Neuronal stem cell (in vitro differentiated cells): ENCODE measurements around the gene SIN3A.

Source experiments
- DNase-seq: peaks from one replicate; pipeline ENCODE4 v3.0.0-alpha.2; 2013; ENCODE audit warnings: low spot score
- H2AFZ ChIP-seq: one replicate; pipeline ENCODE4 v1.6.1; 2013; ENCODE audit warnings: mild to moderate bottlenecking, low read length, inconsistent platforms
- H2AK5ac ChIP-seq: 2 replicates; pipeline ENCODE4 v1.6.1; 2013; ENCODE audit warnings: low read depth, mild to moderate bottlenecking, inconsistent platforms, low read length, moderate library complexity, mixed read lengths
- H2BK120ac ChIP-seq: 2 replicates; pipeline ENCODE4 v1.6.1; 2013; ENCODE audit warnings: low read depth, mild to moderate bottlenecking, inconsistent platforms, low read length, moderate library complexity, mixed read lengths
- H2BK12ac ChIP-seq: one replicate; pipeline ENCODE4 v1.6.1; 2013; ENCODE audit warnings: low read length, inconsistent platforms
- H2BK15ac ChIP-seq: 2 replicates; pipeline ENCODE4 v1.6.1; 2013; ENCODE audit warnings: mild to moderate bottlenecking, low read length, inconsistent platforms, mixed read lengths
- H2BK5ac ChIP-seq: one replicate; pipeline ENCODE4 v1.6.1; 2013; ENCODE audit warnings: inconsistent platforms, mild to moderate bottlenecking, low read length, moderate library complexity
- H3K14ac ChIP-seq: one replicate; pipeline ENCODE4 v1.6.1; 2013; ENCODE audit warnings: low read length, inconsistent platforms
- H3K18ac ChIP-seq: 2 replicates; pipeline ENCODE4 v1.6.1; 2013; ENCODE audit warnings: low read length, inconsistent platforms
- H3K23ac ChIP-seq: 2 replicates; pipeline ENCODE4 v1.6.1; 2013; ENCODE audit warnings: low read depth, mild to moderate bottlenecking, mixed read lengths, low read length, inconsistent platforms; ENCODE audit not compliant: poor library complexity
- H3K27ac ChIP-seq: replicated peaks from 3 replicates; pipeline ENCODE4 v1.5.1; 2013; ENCODE audit warnings: low read length, inconsistent platforms
- H3K27me3 ChIP-seq, 3 experiments: 2 replicates each; pipeline ENCODE4 v1.6.1; 2013; ENCODE audit warnings: low read length in 3 of 3, mild to moderate bottlenecking in 2 of 3, inconsistent platforms in 1 of 3, low read depth in 1 of 3, mixed read lengths in 1 of 3, moderate library complexity in 1 of 3; ENCODE audit not compliant: control insufficient read depth in 3 of 3, insufficient read depth in 3 of 3
- H3K36me3 ChIP-seq, 2 donors: replicated peaks in 1 of 2; 2 replicates each; pipeline ENCODE4 v1.6.1; 2013; ENCODE audit warnings: low read length in 2 of 2; ENCODE audit not compliant: control insufficient read depth in 2 of 2, insufficient read depth in 2 of 2
- H3K4ac ChIP-seq: 2 replicates; pipeline ENCODE4 v1.6.1; 2013; ENCODE audit warnings: inconsistent platforms, mild to moderate bottlenecking, low read length, moderate library complexity
- H3K4me1 ChIP-seq, 2 donors: 1 replicate in 1 of 2; 2 replicates in 1 of 2; pipeline ENCODE4 v1.6.1; 2013; ENCODE audit warnings: low read length in 2 of 2, low read depth in 1 of 2; ENCODE audit not compliant: control insufficient read depth in 2 of 2, insufficient read depth in 1 of 2
- H3K4me2 ChIP-seq: one replicate; pipeline ENCODE4 v1.6.1; 2013; ENCODE audit warnings: mild to moderate bottlenecking, low read length, inconsistent platforms; ENCODE audit not compliant: insufficient read depth, poor library complexity, severe bottlenecking
- H3K4me3 ChIP-seq, 2 donors: 2 replicates each; pipeline ENCODE4 v1.5.1; 2013; ENCODE audit warnings: low read length in 2 of 2, mild to moderate bottlenecking in 2 of 2, inconsistent platforms in 1 of 2, moderate library complexity in 1 of 2
- H3K79me1 ChIP-seq: one replicate; pipeline ENCODE4 v1.6.1; 2013; ENCODE audit warnings: low read depth, mild to moderate bottlenecking, inconsistent platforms, low read length, moderate library complexity
- H3K9ac ChIP-seq: one replicate; pipeline ENCODE4 v1.6.1; 2013; ENCODE audit warnings: mild to moderate bottlenecking, low read depth, low read length, inconsistent platforms; ENCODE audit not compliant: poor library complexity
- H3K9me3 ChIP-seq, 2 donors: replicated peaks in 1 of 2; 2 replicates each; pipeline versions ENCODE3 to v1.6.1; 2013; ENCODE audit warnings: low read length in 2 of 2, mild to moderate bottlenecking in 2 of 2, inconsistent platforms in 1 of 2, low read depth in 1 of 2, mixed read lengths in 1 of 2, moderate library complexity in 1 of 2; ENCODE audit not compliant: control insufficient read depth in 2 of 2, insufficient read depth in 1 of 2
- H4K8ac ChIP-seq: one replicate; pipeline ENCODE4 v1.6.1; 2013; ENCODE audit warnings: low read depth, mild to moderate bottlenecking, inconsistent platforms, low read length, moderate library complexity
- H4K91ac ChIP-seq: one replicate; pipeline ENCODE4 v1.6.1; 2013; ENCODE audit warnings: low read length, low read depth, mild to moderate bottlenecking, inconsistent platforms; ENCODE audit not compliant: poor library complexity
- WGBS, 2 donors: extraction: QIAGEN DNeasy Blood & Tissue Kit; methylation state at CpG; one replicate each; pipeline ENCODE4 v1.1.7; 2013; ENCODE audit warnings: missing lambda C conversion rate in 2 of 2, mixed read lengths in 1 of 2; ENCODE audit not compliant: insufficient read length in 2 of 2, insufficient replicate concordance in 1 of 2; ENCODE audit errors: extremely low coverage in 2 of 2; 5-methylcytosine and 5-hydroxymethylcytosine counted together

Gene SIN3A

DNA sequence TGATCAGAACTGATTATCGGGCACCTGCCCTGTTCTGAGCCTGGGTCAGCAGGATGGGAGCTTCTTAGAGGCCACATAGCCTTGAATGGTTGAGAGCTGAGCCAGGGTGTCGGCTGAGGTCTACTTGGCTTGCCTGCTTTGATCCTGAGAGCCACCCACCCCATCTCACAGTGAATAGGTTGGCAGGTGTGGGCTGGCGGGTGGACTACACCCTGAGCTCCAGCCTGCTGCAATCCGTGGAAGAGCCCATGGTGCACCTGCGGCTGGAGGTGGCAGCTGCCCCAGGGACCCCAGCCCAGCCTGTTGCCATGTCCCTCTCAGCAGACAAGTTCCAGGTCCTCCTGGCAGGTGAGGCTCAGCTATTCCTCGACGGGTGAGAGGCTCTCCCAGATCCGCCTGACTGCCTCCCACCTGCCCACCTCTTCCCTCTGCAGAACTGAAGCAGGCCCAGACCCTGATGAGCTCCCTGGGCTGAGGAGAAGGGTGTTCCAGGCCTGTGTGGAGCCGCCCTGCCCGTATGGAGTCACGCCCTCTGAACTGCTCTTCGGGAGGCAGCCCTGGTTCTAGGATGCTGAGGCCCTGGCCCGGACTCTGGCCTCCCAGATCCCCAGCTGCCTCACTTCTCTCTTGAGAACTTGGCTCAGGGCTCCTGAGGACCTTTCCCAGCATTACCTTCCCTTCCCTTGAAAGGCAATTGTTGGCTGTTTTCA, 111.8 kb downstream of the SIN3A start:
- Histone ChIP-seq H3K9ac (no peak overlapping the region), H3K4me3 (no peak overlapping the region), H2AFZ (no peak overlapping the region), H3K18ac (no peak overlapping the region), H2AK5ac (no peak overlapping the region), H3K23ac (no peak overlapping the region), H3K36me3 (peaks cover 0 to 30% of the 10 kb centered on the region in 2 donors), H4K91ac (no peak overlapping the region), H3K4ac (no peak overlapping the region), H3K27me3 (no peaks in the 10 kb centered on the region), H3K4me1 (peaks cover 4 to 5% of the 10 kb centered on the region in 2 donors), H3K14ac (no peak overlapping the region), H2BK120ac (no peak overlapping the region), H2BK12ac (no peak overlapping the region), H4K8ac (no peak overlapping the region), H3K9me3 (no peaks in the 10 kb centered on the region), H3K27ac (no peak overlapping the region), H3K4me2 (no peak overlapping the region), H2BK5ac (no peak overlapping the region), H3K79me1 (peaks cover 6% of the 10 kb centered on the region), H2BK15ac (no peak overlapping the region)
- no CpG with 5 or more reads among the region's 13 CpGs for WGBS, 2 donors
- no peak for DNase-seq

DNA sequence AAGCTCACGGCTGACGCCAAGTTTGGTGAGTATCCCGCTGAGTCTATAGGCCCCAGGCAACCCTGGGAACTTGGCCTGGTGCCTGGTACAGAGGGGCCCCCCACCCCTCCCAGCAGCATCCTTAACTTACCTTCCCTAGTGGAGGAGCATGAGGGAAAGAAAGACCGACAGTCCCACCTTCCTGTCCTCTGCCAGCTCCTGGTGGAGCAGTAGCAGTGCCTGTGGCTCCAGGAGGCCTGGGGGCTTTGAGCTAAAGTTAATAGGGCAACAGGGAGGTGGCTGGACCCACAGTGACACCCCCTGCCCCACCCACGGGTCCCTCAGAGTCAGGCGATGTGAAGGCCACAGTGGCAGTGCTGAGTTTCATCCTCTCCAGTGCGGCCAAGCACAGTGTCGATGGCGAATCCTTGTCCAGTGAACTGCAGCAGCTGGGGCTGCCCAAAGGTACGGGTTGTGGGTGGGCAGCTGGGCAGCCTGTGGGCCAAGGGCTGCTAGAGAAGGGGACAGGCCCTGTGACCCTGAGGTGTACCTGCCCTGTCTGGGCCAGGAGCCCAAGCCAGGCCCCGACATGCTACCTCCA, 112.7 kb downstream of the SIN3A start:
- no peak overlapping the region for H3K27ac ChIP-seq
- no peak overlapping the region for H3K18ac ChIP-seq
- no peak overlapping the region for H3K14ac ChIP-seq
- H4K91ac ChIP-seq: no peak overlapping the region
- H3K23ac ChIP-seq: no peak overlapping the region
- no peak overlapping the region for H2AK5ac ChIP-seq
- no peak overlapping the region for H3K4me3 ChIP-seq
- H2BK15ac ChIP-seq: no peak overlapping the region
- WGBS, 2 donors: no CpG with 5 or more reads among the region's 11 CpGs
- H3K27me3 ChIP-seq: no peaks in the 10 kb centered on the region
- no peak overlapping the region for H2AFZ ChIP-seq
- H4K8ac ChIP-seq: no peak overlapping the region
- H3K36me3 ChIP-seq: peaks cover 0 to 30% of the 10 kb centered on the region in 2 donors
- no peak for DNase-seq
- H3K79me1 ChIP-seq: peaks cover 6% of the 10 kb centered on the region
- H3K4me1 ChIP-seq: peaks cover 4 to 5% of the 10 kb centered on the region in 2 donors
- H2BK12ac ChIP-seq: no peak overlapping the region
- no peak overlapping the region for H3K9ac ChIP-seq
- H3K4ac ChIP-seq: no peak overlapping the region
- no peak overlapping the region for H3K4me2 ChIP-seq
- H2BK120ac ChIP-seq: no peak overlapping the region
- H2BK5ac ChIP-seq: no peak overlapping the region
- no peaks in the 10 kb centered on the region for H3K9me3 ChIP-seq

DNA sequence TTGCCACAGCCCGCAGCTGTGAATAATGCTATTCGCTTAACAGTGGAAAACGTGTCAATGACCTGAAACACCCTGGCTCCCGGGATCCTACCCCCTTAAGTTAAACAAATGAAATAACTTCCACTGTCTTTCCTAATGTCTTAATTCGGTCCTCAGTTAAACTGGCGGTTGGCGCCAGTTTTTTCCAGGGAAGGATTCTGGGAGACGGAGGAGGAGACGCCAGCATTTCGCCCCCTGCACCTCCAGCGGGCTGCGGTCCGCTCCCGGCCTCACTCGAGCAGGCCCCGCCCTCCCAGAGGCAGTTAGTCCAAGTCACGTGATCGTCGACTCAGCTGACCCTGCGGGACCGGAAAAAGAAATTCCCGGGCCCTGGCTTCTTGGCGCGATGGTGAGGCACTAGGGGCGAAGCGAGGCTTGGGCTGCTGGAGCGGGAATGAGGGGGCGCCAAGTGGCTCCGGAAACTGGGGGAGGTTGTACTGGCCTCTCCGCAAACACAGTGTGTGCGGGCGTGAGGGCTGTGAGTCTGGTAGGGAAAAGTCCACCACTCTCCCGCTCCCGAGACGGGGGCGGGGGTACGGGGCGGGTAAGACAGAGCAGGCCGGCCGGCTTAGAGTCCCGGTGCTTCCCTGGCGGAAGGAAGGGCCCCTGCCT, 115.7 kb downstream of the SIN3A start, which contains the start of gene COMMD4:
Gene COMMD4, plus strand, starts transcription at position 359 of the 651 bp plus-strand sequence. Its CDS starts 27 bp downstream, at position 386.
- Histone ChIP-seq H2BK15ac (no peak within 1 kb of the TSS), H2BK120ac (no peak within 1 kb of the TSS), H3K4ac (no peak within 1 kb of the TSS), H3K27ac (no peak within 1 kb of the TSS), H2BK12ac (no peak within 1 kb of the TSS), H2AFZ (peak within 1 kb of the TSS; percentile 91), H3K36me3 (peaks cover 0 to 23% of the 10 kb centered on the region in 2 donors), H2AK5ac (peak within 1 kb of the TSS; percentile 66), H3K9me3 (no peaks in the 10 kb centered on the region), H3K79me1 (peaks cover 6% of the 10 kb centered on the region), H3K23ac (peak within 1 kb of the TSS; percentile 67), H3K4me3 (peak within 1 kb of the TSS; percentile 68 to 95), H4K91ac (no peak within 1 kb of the TSS), H3K9ac (peak within 1 kb of the TSS; percentile 72), H3K14ac (no peak within 1 kb of the TSS), H3K18ac (peak within 1 kb of the TSS; percentile 95), H3K4me2 (peak within 1 kb of the TSS; percentile 84), H4K8ac (no peak within 1 kb of the TSS), H2BK5ac (no peak within 1 kb of the TSS), H3K4me1 (peaks cover 4 to 5% of the 10 kb centered on the region in 2 donors), H3K27me3 (peaks cover 0 to 9% (median 0%) of the 10 kb centered on the region in 3 experiments)
- WGBS, 2 donors: no CpG with 5 or more reads among the region's 42 CpGs
- DNase-seq: peak; percentile 94

DNA sequence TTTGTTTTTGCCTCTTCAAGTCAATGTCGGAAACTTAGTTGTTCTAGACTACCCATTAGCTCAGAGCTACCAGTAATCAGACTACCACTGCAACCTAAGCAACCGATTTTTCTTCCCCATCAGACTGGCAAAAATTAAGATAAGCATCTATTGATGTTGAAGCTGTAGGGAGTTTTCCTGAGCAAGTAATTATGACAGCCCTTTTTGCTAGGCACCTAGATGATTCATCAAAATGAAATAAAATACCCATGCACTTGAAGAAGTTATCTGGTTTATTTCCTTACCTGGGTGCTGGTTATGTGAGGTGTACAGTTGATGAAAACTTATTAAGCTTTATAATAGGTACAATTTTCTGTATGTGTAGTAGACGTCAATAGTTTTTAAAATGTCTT, 116.2 kb downstream of the SIN3A start:
- H3K18ac ChIP-seq: no peak overlapping the region
- no CpG with 5 or more reads among the region's 3 CpGs for WGBS, 2 donors
- H2BK5ac ChIP-seq: no peak overlapping the region
- H3K4ac ChIP-seq: no peak overlapping the region
- H3K36me3 ChIP-seq: peaks cover 0 to 20% of the 10 kb centered on the region in 2 donors
- peak overlapping the region in 1 of 2 donors; percentile 68 for H3K4me3 ChIP-seq
- H3K27ac ChIP-seq: no peak overlapping the region
- H3K23ac ChIP-seq: no peak overlapping the region
- H3K79me1 ChIP-seq: peaks cover 6% of the 10 kb centered on the region
- H3K14ac ChIP-seq: no peak overlapping the region
- no peak for DNase-seq
- no peak overlapping the region for H4K8ac ChIP-seq
- H2AFZ ChIP-seq: peak overlapping the region; percentile 91
- H3K4me2 ChIP-seq: peak overlapping the region; percentile 21
- H4K91ac ChIP-seq: no peak overlapping the region
- H3K27me3 ChIP-seq: peaks cover 0 to 13% (median 0%) of the 10 kb centered on the region in 3 experiments
- peaks cover 4 to 5% of the 10 kb centered on the region in 2 donors for H3K4me1 ChIP-seq
- H2BK120ac ChIP-seq: no peak overlapping the region
- H3K9me3 ChIP-seq: no peaks in the 10 kb centered on the region
- no peak overlapping the region for H2BK12ac ChIP-seq
- no peak overlapping the region for H2BK15ac ChIP-seq
- H3K9ac ChIP-seq: no peak overlapping the region
- no peak overlapping the region for H2AK5ac ChIP-seq
